PC-9 (cell line): ENCODE data around the gene SYCE3. TPM values are rescaled to one million over a fixed set of nuclear protein-coding genes. Genes with fewer than 3 reads are reported as not detected.
"Not testable (repeated sequence)": the region's sequence is repeated elsewhere in the genome, so short reads cannot be mapped to it uniquely, and the experiment has no call there.

Experiments used
- BruUV-seq: library from RNA; stranded (reverse); fragments of 400-500 nt; replicated peaks from 2 replicates; lab custom pipeline; 2021; lab: Mats Ljungman, UMichigan
- CTCF ChIA-PET: fragments of 300-600 bp; sonication (Branson Sonifier 250); formaldehyde crosslinking; loops from one replicate; lab custom pipeline; 2022; ENCODE audit warnings: antibody characterized with exemption; lab: Charles Lee
- POLR2A ChIA-PET: fragments of 300-600 bp; sonication (Branson Sonifier 250); formaldehyde crosslinking; loops from one replicate; lab custom pipeline; 2022; ENCODE audit warnings: antibody characterized with exemption; ENCODE audit not compliant: unreplicated experiment; lab: Charles Lee
- DNase-seq, 2 experiments: peaks; one replicate each; pipeline versions ENCODE4 v3.0.0 to v3.0.0-alpha.2; 2015 to 2022; ENCODE audit warnings: mixed read lengths in 1 of 2
- H2AFZ ChIP-seq: fragments of 200-600 bp; sonication (generic); 2 replicates; pipeline ENCODE4 v1.8.1; 2017; ENCODE audit warnings: antibody characterized with exemption
- H3F3A ChIP-seq: fragments of 200-600 bp; sonication (generic); 2 replicates; pipeline ENCODE4 v1.8.1; 2017; ENCODE audit warnings: antibody characterized with exemption, mild to moderate bottlenecking, low read depth; ENCODE audit not compliant: insufficient read depth
- H3K27ac ChIP-seq: fragments of 200-600 bp; sonication (generic); 2 replicates; pipeline ENCODE4 v1.6.1; 2016; ENCODE audit warnings: mixed run types
- H3K27me3 ChIP-seq: fragments of 200-600 bp; sonication (generic); 2 replicates; pipeline ENCODE4 v1.6.1; 2016; ENCODE audit warnings: low read depth, mixed run types; ENCODE audit not compliant: insufficient read depth
- H3K36me3 ChIP-seq: fragments of 200-600 bp; sonication (generic); 2 replicates; pipeline ENCODE4 v1.6.1; 2016; ENCODE audit warnings: low read depth, mixed run types
- H3K4me1 ChIP-seq: fragments of 200-600 bp; sonication (generic); replicated peaks from 2 replicates; pipeline ENCODE4 v1.6.1; 2016; ENCODE audit warnings: mixed run types; ENCODE audit not compliant: insufficient read depth
- H3K4me2 ChIP-seq: fragments of 200-600 bp; sonication (generic); 2 replicates; pipeline ENCODE4 v1.6.1; 2017; ENCODE audit warnings: mixed run types
- H3K4me3 ChIP-seq: fragments of 200-600 bp; sonication (generic); 2 replicates; pipeline ENCODE4 v1.6.1; 2016; ENCODE audit warnings: mixed run types
- H3K79me2 ChIP-seq: fragments of 200-600 bp; sonication (generic); 2 replicates; pipeline ENCODE4 v1.6.1; 2017; ENCODE audit warnings: low read depth, mixed run types
- H3K9me2 ChIP-seq: fragments of 200-600 bp; sonication (generic); 2 replicates; pipeline ENCODE4 v1.8.1; 2017; ENCODE audit warnings: mild to moderate bottlenecking; ENCODE audit not compliant: insufficient read depth
- H3K9me3 ChIP-seq: fragments of 200-600 bp; sonication (generic); 2 replicates; pipeline ENCODE4 v1.8.1; 2016; ENCODE audit warnings: low read depth; ENCODE audit not compliant: insufficient read depth
- H4K20me1 ChIP-seq: fragments of 200-600 bp; sonication (generic); 2 replicates; pipeline ENCODE4 v1.8.1; 2017; ENCODE audit not compliant: insufficient read depth
- EZH2 ChIP-seq: fragments of 200-600 bp; sonication (generic); IDR thresholded peaks from 2 replicates; pipeline ENCODE4 v1.8.0; 2017; ENCODE audit warnings: antibody characterized with exemption, low read depth
- intact Hi-C: fragments of 100-400 bp; cut with micrococcal nuclease; formaldehyde crosslinking; loops from one replicate; pipeline ENCODE4 v1.10.0; 2022; ENCODE audit not compliant: unreplicated experiment
- total RNA-seq: library from RNA; stranded (reverse); gene quantifications from 2 replicates; pipeline ENCODE4 v1.2.3, GENCODE V29; 2021
- TF ChIP-seq, protein P1 (sequence below): fragments of 200-600 bp; sonication (generic); conservative IDR thresholded peaks from 2 replicates; pipeline ENCODE4 v1.6.1; 2017; ENCODE audit warnings: mixed run types, antibody characterized with exemption, mild to moderate bottlenecking, moderate library complexity

SYCE3 gene
- total RNA-seq, 1 experiment from 2014 or later: not detected

DNA sequence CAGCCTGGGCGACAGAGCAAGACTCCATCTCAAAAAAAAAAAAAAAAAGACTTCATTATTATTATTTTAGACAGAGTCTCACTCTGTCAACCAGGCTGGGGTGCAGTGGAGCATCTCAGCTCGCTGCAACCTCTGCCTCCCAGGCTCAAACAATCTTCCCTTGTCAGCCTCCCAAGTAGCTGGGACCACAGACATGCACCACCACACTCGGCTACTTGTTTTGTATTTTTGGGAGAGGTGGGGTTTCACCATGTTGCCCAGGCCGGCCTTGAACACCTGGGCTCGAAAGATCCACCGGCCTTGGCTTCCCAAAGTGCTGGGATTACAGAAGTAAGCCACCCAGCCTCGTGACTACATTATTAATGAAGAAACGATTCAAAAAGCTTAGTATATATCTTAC is 27.6 kb downstream of the SYCE3 start:
- H3K9me2 ChIP-seq: no peaks in the 10 kb centered on the region
- H3K79me2 ChIP-seq: no peaks in the 10 kb centered on the region
- peaks cover 47% of the 10 kb centered on the region for H3K4me1 ChIP-seq
- H3K4me3 ChIP-seq: no peak overlapping the region
- BruUV-seq: no TSS peak
- no peak overlapping the region for H2AFZ ChIP-seq
- intact Hi-C loops: no loop called here
- no peaks in the 10 kb centered on the region for H4K20me1 ChIP-seq
- TF ChIP-seq EZH2: no peak
- TF ChIP-seq, protein P1, sequence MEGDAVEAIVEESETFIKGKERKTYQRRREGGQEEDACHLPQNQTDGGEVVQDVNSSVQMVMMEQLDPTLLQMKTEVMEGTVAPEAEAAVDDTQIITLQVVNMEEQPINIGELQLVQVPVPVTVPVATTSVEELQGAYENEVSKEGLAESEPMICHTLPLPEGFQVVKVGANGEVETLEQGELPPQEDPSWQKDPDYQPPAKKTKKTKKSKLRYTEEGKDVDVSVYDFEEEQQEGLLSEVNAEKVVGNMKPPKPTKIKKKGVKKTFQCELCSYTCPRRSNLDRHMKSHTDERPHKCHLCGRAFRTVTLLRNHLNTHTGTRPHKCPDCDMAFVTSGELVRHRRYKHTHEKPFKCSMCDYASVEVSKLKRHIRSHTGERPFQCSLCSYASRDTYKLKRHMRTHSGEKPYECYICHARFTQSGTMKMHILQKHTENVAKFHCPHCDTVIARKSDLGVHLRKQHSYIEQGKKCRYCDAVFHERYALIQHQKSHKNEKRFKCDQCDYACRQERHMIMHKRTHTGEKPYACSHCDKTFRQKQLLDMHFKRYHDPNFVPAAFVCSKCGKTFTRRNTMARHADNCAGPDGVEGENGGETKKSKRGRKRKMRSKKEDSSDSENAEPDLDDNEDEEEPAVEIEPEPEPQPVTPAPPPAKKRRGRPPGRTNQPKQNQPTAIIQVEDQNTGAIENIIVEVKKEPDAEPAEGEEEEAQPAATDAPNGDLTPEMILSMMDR: no peak
- CTCF ChIA-PET: no interaction called here
- peaks cover 55% of the 10 kb centered on the region for H3F3A ChIP-seq
- no peak overlapping the region for H3K4me2 ChIP-seq
- POLR2A ChIA-PET: no interaction called here
- no peaks in the 10 kb centered on the region for H3K27me3 ChIP-seq
- DNase-seq: no peak
- H3K27ac ChIP-seq: no peak overlapping the region
- H3K36me3 ChIP-seq: no peaks in the 10 kb centered on the region
- no peaks in the 10 kb centered on the region for H3K9me3 ChIP-seq

DNA sequence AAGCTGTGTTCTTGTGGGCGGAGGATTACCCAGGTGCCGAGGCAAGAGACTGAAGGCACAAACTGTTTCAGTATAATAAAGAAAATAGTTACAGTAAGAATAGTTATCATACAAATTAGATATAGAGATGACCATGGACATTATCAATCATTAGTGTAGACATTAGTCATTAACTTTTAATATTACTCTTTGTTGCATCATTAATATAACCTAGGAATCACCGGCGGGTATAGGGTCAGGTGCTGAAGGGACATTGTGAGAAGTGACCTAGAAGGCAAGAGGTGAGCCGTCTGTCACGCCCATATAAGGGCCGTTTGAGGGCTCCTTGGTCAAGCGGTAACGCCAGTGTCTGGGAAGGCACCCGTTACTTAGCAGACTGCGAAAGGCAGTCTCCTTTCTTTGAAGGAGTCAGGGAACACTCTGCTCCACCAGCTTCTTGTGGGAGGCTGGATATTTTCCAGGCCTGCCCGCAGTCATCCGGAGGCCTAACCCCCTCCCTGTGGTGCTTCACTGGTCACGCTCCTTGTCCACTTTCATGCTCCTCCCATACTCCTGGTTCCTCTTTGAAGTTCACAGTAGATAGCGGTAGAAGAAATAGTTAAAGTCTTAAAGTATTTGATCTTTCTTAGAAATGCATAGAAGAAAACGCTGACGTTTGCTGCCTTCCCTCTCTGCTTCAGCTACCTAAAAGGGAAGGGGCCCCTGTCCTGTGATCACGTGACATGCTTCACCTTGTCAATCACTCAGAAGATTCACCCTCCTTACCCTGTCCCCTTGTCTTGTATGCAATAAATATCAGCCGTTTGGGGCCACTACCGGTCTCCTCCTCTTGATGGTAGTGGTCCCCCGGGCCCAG is 28.6 kb downstream of the SYCE3 start:
- H3K27me3 ChIP-seq, H3K79me2 ChIP-seq, BruUV-seq, H3K9me2 ChIP-seq, H3K36me3 ChIP-seq, H3K9me3 ChIP-seq, H3K4me3 ChIP-seq, POLR2A ChIA-PET, H3K4me2 ChIP-seq, DNase-seq, H2AFZ ChIP-seq, intact Hi-C loops, H4K20me1 ChIP-seq: not testable (repeated sequence)
- CTCF ChIA-PET: interaction anchor here (0.6 kb wide), 1 partner anchor 66 kb away, joined by 3 read pairs; no protein-coding TSS in a partner anchor
- H3K4me1 ChIP-seq: peaks cover 38% of the 10 kb centered on the region
- H3F3A ChIP-seq: peaks cover 54% of the 10 kb centered on the region
- H3K27ac ChIP-seq: peak overlapping the region; percentile 13; the same call in 1 of the 2 replicates

DNA sequence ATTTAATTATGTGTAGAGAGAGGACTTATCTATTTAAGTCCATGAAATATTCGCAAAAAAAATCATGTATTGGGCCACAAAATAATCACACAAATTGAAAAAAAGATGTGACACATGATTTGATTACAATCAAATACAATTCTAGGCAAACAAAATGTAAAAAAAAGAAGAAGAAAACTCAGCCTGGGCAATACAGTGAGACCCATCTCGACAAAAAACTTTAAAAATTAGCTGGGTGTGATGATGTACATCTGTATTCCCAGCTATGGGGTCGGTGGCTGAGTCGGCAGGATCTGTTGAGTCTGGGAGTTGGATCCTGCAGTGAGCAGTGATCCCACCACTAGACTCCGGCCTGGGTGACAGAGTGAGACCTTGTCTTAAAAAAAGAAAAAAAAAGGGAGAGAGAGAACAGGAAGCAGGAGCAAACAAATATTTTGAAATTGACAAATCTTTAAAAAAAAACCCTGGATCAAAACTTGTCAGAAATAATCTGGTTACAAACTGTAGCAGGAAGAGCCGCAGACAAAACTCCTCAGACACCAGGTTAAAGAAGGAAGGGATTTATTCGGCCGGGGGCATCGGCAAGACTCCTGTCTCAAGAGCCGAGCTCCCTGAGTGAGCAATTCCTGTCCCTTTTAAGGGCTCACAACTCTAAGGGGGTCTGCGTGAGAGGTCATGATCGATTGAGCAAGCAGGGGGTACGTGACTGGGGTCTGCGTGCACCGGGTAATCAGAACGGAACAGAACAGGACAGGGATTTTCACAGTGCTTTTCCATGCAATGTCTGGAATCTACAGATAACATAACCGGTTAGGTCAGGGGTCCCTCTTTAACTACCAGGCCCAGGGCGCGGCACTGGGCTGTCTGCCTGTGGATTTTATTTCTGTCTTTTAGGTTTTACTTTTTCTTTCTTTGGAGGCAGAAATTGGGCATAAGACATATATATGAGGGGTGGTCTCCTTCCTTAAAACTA is 29.6 kb downstream of the SYCE3 start:
- no TSS peak for BruUV-seq
- no peak for DNase-seq
- peak overlapping the region; percentile 60; the same call in 1 of the 2 replicates for H3K27ac ChIP-seq
- no peaks in the 10 kb centered on the region for H3K79me2 ChIP-seq
- no peaks in the 10 kb centered on the region for H4K20me1 ChIP-seq
- H3K4me3 ChIP-seq: peak overlapping the region; percentile 87; the same call in 1 of the 2 replicates
- peak overlapping the region; percentile 85 for H3K4me2 ChIP-seq
- H3K4me1 ChIP-seq: peaks cover 28% of the 10 kb centered on the region
- H3K27me3 ChIP-seq: no peaks in the 10 kb centered on the region
- H3K36me3 ChIP-seq: no peaks in the 10 kb centered on the region
- TF ChIP-seq, protein P1: no peak
- no peak for TF ChIP-seq EZH2
- no peaks in the 10 kb centered on the region for H3K9me3 ChIP-seq
- ChIA-PET CTCF (interaction anchor here (0.6 kb wide), 1 partner anchor 67 kb away, joined by 3 read pairs; no protein-coding TSS in a partner anchor), POLR2A (interaction anchor here (1.2 kb wide), 1 partner anchor 30 kb away, joined by 3 read pairs; the partner anchor contains the start of gene SYCE3)
- H3F3A ChIP-seq: peaks cover 54% of the 10 kb centered on the region
- H2AFZ ChIP-seq: no peak overlapping the region
- intact Hi-C loops: no loop called here
- H3K9me2 ChIP-seq: no peaks in the 10 kb centered on the region
